CD4-positive, alpha-beta T cell treated with Interleukin-12 subunit alpha and Interleukin-12 subunit beta, for 1 hour (primary cell): Measurements from ENCODE around the gene KRT4.

ENCODE experiments used
- DNase-seq: peaks from one replicate; pipeline ENCODE4 v3.0.0-alpha.2; 2020

Gene KRT4

GRCh38 chr12:52821826-52822660 lies 8.1 kb upstream of the KRT4 start:
- no peak for DNase-seq

GRCh38 chr12:52821071-52821730 lies 7.3 kb upstream of the KRT4 start:
- no peak for DNase-seq

- DNase-seq, result no peak
Measured at GRCh38 chr12:52820521-52820920, 6.6 kb upstream of the KRT4 start.

- DNase-seq, result no peak
Measured at GRCh38 chr12:52819731-52820510, 6.0 kb upstream of the KRT4 start.

- DNase-seq, result no peak
Measured at GRCh38 chr12:52818887-52819420, 5.0 kb upstream of the KRT4 start.

- no peak for DNase-seq
Measured at GRCh38 chr12:52818388-52818787, 4.5 kb upstream of the KRT4 start.

- DNase-seq, result no peak
Measured at GRCh38 chr12:52817699-52818238, 3.9 kb upstream of the KRT4 start.

- DNase-seq, result no peak
Measured at GRCh38 chr12:52817003-52817698, 3.2 kb upstream of the KRT4 start.

GRCh38 chr12:52815676-52816588 lies 2.0 kb upstream of the KRT4 start:
- DNase-seq, result no peak

GRCh38 chr12:52815161-52815560 lies 1.2 kb upstream of the KRT4 start:
- DNase-seq, result no peak

GRCh38 chr12:52814710-52815155 lies 817 bp upstream of the KRT4 start:
- no peak for DNase-seq

- DNase-seq, result no peak
Measured at GRCh38 chr12:52813203-52813819, 605 bp downstream of the KRT4 start.

- no peak for DNase-seq
Measured at GRCh38 chr12:52812749-52813148, 1.2 kb downstream of the KRT4 start.

- DNase-seq, result no peak
Measured at GRCh38 chr12:52812073-52812400, 1.9 kb downstream of the KRT4 start.

GRCh38 chr12:52811191-52812072 lies 2.5 kb downstream of the KRT4 start:
- DNase-seq, result no peak

GRCh38 chr12:52810554-52810953 lies 3.4 kb downstream of the KRT4 start:
- DNase-seq, result no peak

GRCh38 chr12:52809166-52809565 lies 4.8 kb downstream of the KRT4 start:
- DNase-seq, result no peak

GRCh38 chr12:52808573-52809160 lies 5.2 kb downstream of the KRT4 start:
- DNase-seq, result no peak
